OCI-LY3 (cell line): Measurements from ENCODE around the gene APOA1.

Source experiments
- EZH2phosphoT487 ChIP-seq: fragments of 200-600 bp; shearing (Covaris generic); IDR thresholded peaks from 2 replicates; pipeline ENCODE4 v1.6.1; 2018; ENCODE audit warnings: antibody characterized with exemption, mixed run types, low read depth
- TF ChIP-seq, protein P1 (sequence below): fragments of 200-600, 300-600 bp; sonication (generic); IDR thresholded peaks from 2 replicates; pipeline ENCODE4 v1.5.1; 2014; ENCODE audit warnings: antibody characterized with exemption, low read length, low read depth

DNA sequence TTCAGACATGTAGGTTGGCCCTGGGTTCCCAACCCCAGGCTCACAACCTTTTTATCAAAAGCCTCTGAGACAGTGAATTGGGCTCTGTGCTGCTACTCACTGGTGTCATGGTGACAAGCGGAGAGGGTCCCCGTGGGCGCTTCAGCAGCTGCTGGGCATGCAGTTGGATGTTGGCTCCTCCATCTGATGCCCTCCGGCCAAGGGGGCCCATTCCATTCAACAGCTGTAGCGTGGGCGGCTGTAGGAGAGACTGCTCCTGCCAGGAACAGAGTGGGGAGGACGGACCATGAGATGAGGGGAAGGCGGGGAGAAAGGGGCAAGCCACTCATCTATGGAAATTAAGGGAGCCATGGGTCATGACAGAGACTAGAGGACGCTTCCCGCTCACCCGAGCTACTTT, 36.0 kb upstream of the APOA1 start:
- TF ChIP-seq, protein P1, sequence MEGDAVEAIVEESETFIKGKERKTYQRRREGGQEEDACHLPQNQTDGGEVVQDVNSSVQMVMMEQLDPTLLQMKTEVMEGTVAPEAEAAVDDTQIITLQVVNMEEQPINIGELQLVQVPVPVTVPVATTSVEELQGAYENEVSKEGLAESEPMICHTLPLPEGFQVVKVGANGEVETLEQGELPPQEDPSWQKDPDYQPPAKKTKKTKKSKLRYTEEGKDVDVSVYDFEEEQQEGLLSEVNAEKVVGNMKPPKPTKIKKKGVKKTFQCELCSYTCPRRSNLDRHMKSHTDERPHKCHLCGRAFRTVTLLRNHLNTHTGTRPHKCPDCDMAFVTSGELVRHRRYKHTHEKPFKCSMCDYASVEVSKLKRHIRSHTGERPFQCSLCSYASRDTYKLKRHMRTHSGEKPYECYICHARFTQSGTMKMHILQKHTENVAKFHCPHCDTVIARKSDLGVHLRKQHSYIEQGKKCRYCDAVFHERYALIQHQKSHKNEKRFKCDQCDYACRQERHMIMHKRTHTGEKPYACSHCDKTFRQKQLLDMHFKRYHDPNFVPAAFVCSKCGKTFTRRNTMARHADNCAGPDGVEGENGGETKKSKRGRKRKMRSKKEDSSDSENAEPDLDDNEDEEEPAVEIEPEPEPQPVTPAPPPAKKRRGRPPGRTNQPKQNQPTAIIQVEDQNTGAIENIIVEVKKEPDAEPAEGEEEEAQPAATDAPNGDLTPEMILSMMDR, result no peak
- TF ChIP-seq EZH2phosphoT487, result no peak
